Stimulated activated CD4-positive, alpha-beta T cell treated with anti-CD3 and anti-CD28 coated beads, TNF-alpha, amount 100 ng/mL, for 4 hours (primary cell): ENCODE measurements around the gene SKIC8.

Source experiments
- DNase-seq, 3 experiments: peaks; one replicate each; pipeline ENCODE4 v3.0.0-alpha.2; 2020; ENCODE audit warnings: low read depth in 3 of 3

SKIC8 gene

DNA sequence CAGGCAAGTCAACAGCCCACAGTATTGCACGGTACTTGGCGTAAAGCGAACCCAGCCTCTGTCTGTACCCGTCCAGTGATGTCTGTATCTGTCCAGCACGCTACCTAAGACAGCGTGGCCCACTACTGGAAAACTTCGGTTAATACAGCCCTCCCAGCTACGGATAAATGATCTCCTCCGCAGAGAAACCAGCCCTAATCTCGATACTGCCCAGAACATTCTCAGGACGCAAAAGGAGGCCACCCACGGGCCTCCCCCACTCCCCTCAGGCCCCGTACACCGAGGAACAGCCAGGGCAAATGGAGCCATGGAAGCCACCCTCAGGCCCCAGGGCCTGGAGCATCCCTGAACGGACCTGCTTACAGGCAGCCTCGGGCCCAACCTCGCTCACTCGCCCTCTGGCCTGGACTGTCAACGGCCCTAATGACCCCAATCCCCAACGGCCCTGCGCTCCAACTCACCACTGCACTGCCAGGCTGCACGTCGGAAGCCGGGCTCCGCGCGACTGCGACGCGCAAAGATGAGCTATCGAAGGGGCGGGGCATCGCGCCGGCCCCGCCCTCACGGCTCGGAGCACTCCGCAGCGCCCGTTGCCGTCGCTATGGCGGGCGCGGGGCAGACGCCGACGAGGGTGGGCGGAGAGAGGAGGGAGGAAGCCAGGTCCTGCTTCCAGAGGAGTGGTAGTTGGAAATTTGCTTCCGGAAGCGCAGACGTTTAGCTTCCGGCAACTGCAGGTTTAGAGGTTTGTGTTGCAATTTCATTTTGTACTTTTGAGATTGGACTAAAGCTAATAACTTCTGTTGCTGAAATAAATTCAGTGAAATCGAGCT lies at the start of gene SKIC8:
Gene SKIC8 (minus strand): TSS at position 509 of the 830 bp plus-strand sequence. CDS start 3,923 bp downstream, outside the sequence.
- DNase-seq: peak; percentile 77 to 84 (median 81)

DNA sequence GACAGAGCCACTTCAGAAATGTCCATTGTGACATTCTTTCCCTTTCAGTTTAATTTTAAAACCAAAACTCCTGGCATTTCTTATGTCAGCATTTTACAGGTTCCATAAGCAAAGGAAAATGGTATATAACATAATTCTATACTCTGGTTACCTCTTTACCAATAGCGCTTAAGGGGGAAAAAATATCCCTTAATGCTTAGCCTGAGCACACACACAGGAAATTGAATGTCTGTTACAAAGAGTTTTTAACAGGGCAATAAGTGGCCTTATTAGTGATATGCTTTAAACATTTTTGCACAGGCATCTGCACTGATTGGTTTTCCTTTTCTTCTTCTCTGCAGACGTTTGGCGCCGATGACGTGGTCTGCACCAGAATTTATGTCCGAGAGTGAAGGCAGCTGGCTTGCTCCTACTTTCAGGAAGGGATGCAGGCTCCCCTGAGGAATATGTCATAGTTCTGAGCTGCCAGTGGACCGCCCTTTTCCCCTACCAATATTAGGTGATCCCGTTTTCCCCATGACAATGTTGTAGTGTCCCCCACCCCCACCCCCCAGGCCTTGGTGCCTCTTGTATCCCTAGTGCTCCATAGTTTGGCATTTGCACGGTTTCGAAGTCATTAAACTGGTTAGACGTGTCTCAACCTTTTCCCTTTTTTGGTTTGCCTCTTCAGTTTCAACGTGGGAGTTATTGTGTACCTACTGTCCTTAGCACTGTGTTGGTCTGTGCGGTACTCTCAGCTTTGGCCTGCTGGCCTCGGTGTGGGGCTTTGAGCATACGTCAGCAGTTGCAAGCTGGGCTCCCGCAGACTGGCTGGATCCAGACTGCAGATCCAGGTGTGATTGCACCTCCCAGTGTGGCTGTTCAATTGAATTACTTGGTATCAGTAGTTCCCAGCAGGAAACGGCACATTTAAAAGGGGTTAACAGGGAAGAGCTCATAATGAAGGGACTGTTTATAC lies 48.5 kb upstream of the SKIC8 start:
- no peak for DNase-seq

- no peak for DNase-seq
Observed at GRCh38 chr15:78345396-78346125, 46.2 kb upstream of the SKIC8 start.

DNA sequence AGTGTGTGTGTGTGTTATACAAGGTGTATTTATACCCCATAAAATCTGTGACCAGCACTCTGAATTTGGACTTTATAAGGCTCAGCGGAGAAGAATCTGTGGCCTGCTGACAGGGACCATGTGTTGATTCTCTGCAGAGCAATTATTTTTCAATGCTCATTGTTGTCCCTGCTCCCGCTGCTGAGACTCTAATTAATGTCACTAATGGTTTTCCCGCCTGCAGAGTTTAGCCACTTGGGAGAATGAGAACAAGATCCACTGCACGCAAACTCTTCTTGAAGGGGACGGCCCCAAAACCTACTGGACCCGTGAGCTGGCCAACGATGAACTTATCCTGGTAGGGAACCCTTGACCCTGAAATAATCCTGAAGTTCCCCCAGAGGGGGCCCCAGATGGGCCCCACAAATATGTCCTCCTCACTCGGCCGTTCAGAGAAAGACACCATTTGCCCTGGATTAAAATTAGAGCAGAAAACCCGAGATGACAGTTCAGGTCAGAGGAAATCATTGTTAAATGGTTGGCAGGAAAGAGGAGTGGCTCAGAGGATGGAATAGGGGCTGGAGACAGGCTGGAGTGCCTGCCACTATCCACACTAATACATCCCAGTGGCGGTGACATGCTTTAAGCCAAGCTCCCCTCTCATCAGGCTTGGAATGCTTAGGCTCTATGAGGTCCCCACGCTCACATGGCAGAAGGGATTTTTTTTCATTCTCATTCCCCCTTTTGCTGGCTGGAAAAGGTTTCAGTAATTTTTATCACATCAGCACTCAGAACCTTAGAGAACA lies 44.1 kb upstream of the SKIC8 start:
- DNase-seq: no peak

DNA sequence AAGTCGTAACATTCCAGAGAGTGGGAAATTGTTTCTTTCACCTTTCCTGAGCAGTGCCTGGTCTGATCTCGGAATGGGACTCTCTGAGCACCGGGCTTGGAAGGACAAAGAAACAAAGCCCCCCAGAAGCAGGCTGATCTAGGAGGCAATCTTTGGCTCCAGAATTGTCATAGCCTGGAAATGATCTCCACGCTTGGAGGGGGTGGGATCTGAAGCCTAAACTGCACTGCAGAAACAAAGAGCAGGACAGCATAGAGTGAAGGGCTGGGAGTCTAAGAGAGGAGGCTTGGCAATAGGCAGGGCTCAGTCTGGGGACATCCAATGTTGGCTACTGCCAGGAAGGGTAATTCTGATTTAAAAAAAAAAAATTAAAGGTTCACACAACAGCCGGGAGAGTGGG lies 42.6 kb upstream of the SKIC8 start:
- DNase-seq: no peak

DNA sequence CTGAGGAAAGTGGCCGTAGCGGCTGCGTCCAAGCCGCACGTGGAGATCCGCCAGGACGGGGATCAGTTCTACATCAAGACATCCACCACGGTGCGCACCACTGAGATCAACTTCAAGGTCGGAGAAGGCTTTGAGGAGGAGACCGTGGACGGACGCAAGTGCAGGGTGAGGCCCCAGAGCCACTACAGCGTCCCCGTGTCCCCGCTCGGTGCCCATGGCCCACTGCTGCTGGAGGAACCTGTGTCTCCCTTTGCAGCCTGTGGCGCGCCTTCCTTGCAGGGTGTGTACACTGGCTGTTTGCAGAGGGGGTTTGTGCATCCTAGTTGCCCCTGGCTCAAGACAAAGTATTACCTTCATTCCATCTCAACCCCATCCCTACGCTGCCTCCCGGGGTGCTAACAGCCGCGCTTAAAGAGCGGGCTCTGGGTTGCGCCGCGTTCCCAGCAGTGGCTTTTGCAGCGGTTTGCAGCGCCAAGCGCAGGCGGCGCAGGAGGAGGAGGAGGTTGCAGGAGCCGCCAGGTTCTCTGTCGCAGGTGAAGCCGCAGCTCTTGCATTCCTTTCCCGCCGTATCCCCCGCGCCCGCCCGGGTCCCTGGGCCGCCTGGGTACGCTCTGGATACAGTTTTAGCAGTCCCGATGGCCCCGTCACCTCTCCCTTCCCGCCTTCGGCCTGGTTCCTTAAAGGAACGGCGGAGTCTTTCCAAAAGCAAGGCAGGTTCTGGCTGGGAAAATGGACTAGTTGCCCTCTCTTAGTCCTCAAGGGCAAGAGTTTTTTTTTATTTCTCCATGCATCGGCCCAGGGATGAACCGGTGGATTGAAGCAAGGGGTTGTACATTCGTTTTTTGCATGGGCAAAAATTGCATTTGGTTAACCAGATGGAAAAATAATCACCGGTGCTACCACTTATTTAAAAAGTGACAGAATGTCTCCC lies 41.9 kb upstream of the SKIC8 start:
- DNase-seq: no peak

DNA sequence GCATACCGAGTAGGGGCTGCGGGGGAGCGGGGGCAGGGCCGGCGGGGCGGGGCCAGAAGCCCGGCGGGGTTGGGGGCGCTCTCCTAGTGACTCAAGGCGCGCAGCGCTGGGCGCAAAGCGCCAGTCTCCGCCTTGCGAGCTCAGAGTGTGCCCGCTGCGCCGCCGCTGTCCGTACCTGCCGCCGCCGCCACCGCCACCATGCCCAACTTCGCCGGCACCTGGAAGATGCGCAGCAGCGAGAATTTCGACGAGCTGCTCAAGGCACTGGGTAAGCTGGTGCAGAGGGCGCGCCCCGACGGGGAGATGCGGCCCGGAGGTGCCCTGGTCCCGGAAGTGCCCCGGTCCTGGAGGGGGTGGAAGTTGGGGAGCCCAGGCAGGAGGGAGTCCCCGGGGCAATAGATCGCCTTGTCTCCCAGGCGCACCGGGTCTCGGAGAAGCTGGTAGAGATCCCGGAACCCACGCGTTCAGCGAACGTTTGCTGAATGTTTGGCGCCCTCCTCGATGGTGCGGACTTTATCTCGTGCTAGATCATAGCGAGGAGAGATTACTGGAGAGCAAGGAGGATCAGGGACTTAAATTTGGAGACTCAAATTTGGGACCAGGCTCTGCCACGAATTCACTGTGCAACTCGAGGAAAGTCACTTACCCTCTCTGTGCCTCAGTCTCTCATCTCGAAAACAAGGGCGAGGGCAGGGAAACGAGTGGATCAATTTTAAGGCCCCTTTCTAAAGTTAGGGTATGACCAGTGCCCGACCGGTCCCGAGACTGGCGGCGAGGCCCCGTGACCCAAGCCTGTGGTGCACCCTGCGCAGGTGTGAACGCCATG lies 41.0 kb upstream of the SKIC8 start, which contains the start of gene CRABP1:
Gene CRABP1 (plus strand): TSS at position 123 of the 826 bp plus-strand sequence. CDS start 76 bp downstream, at position 199.
- no peak for DNase-seq

GRCh38 chr15:78339559-78339958 lies 40.1 kb upstream of the SKIC8 start:
- DNase-seq: no peak

GRCh38 chr15:78338781-78339180 lies 39.4 kb upstream of the SKIC8 start:
- no peak for DNase-seq

DNA sequence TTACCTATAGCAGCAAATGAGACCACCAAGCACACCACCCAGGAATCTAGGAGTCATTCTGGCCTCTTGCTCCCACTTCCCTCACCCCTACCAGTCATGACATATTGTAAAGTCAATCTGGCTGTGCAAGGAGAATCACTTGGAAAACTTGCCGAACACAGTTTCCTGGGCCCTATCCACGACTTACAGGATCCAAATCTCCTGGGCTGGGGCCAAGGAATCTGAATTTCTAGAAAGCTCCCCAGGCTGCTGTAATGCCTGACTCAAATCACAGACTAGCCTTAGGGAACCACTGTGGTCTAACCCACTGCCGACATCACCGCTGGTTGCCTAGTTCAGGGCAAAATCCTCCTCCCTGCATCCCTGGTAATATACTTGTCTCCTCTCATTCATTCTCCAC lies 36.6 kb upstream of the SKIC8 start:
- no peak for DNase-seq

DNA sequence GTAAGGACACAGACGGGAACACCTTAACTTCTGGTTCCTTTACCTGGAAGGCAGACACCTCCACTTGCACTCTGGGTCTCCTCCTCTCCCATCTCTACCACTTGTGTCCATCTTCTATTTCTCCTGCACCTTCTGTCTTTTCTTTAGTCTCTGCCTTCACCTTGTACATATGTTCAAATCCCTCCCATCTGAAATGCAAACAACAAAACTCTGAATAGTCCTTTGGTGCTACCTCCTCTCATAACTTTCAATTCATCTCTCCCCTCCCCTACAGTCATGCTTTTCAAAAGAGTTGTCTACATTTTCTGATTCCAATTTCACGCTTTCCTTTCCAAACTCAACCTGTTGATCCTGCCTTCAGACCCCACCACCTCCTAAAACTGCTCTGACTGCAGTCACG lies 35.4 kb upstream of the SKIC8 start:
- no peak for DNase-seq

GRCh38 chr15:78329625-78330024 lies 30.2 kb upstream of the SKIC8 start:
- DNase-seq: no peak

DNA sequence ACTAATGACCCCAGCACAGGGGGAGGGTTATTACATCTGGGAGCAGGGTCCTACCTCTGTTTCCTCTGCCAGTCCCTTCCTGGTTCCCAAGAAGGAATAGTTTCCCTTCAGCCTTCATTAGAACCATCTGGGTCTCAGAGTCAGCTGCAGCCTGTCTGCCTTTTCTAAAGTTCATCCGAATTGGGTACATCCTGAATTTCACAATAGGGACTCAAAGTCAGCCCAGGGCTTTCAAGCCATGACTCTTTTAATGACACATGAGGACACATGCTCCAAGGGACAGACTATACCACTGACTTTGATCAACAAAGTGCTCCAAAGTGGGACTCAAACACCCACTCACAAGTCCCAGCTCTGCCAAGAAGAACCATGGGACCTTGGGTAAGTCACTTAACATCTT lies 28.1 kb upstream of the SKIC8 start:
- no peak for DNase-seq

DNA sequence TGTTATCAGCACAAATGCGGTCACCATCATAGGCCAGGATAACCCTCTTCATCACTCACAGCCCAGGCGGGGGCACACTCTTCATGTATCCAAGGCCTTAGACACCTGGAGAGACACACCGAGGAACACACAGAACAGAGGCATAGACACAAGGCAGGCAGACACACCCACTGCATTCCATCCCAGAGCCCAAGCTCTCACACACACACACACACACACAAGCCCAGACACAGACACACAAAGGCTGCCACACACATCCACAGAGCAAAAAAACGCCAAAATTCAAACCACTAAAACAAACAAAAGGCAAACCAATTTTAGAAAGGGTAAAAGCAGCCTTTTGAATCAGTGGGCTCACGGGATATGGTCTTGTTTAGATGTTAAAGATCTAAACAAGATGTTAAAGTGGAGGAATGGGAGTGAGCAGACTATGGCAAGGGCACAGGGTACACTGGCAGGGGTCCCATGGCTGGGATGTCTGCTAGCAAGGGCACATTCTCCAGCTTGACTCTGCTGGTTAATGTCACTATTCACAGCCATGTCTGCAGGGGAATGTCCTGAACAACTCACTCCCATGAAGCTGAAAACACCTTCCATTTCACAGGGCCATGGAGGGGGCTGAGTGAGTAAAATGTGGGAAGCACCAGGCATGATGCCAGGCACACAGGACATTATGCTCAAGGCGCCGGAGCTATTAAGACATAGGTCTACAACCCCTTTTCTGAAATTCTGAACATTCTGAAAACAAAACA lies 25.9 kb upstream of the SKIC8 start:
- DNase-seq: no peak

GRCh38 chr15:78324144-78324543 lies 24.7 kb upstream of the SKIC8 start:
- no peak for DNase-seq

DNA sequence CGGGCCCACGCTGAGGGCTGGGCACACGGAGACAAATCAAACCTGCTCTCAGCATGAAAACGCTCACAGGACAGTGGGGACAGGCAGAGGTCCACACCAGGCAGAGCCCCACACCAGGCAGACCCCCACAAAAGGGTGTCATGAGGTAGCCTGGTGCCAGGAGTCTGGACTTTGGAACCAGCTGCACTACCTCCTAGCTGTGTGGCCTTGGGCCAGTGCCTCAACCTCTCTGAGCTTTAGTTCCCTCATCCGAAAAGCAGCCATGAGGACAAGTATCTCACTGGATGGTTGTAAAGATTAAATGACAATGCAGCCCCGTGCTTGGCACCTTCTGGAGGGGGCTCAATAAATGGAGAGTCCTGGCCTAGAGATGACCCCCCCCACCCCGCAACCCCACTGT lies 24.3 kb upstream of the SKIC8 start:
- no peak for DNase-seq

GRCh38 chr15:78322724-78323521 lies 23.5 kb upstream of the SKIC8 start:
- DNase-seq: no peak
